PC-3 (cell line): ENCODE data around the gene SPCS2.

Experiments used
- CTCF ChIP-seq: fragments of 300-600 bp; sonication (generic); conservative IDR thresholded peaks from 2 replicates; pipeline ENCODE4 v1.5.1; 2017; ENCODE audit warnings: antibody characterized with exemption, low read depth, mild to moderate bottlenecking, low read length
- EZH2 ChIP-seq: fragments of 300-600 bp; sonication (generic); IDR thresholded peaks from one replicate; pipeline ENCODE4 v1.6.1; 2017; ENCODE audit warnings: antibody characterized with exemption, mild to moderate bottlenecking, low read length; ENCODE audit not compliant: unreplicated experiment

GRCh38 chr11:74984070-74984469 lies 35.0 kb downstream of the SPCS2 start:
- TF ChIP-seq EZH2: no peak
- TF ChIP-seq CTCF: no peak
